Measurements from ENCODE around the gene ADIRF.
"Not testable (repeated sequence)": the region's sequence is repeated elsewhere in the genome, so short reads cannot be mapped to it uniquely, and the experiment has no call there.

The ADIRF gene

DNA sequence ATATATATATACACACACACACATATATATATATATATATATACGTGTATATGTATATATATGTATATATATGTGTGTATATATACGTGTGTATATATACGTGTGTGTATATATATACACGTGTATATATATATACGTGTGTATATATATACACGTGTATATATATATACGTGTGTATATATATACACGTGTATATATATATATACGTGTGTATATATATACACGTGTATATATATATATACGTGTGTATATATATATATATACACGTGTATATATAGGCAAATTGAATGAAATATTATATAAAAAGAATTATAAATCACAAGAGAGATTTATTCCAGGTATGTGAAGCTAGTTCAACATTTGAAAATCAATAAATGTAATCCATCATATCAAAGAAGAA is 23.1 kb downstream of the ADIRF start:
- H3K27me3 Mint-ChIP-seq = peaks cover 15% of the 10 kb centered on the region
- CTCF ChIA-PET = interaction anchor here (0.6 kb wide), 1 partner anchor 1595 kb away, joined by 3 read pairs; the partner anchor contains the start of gene LIPJ
- H3K4me3 Mint-ChIP-seq, H3K9me3 Mint-ChIP-seq, H3K36me3 Mint-ChIP-seq, H3K4me1 Mint-ChIP-seq, H3K27ac Mint-ChIP-seq, DNase-seq: not testable (repeated sequence)

DNA sequence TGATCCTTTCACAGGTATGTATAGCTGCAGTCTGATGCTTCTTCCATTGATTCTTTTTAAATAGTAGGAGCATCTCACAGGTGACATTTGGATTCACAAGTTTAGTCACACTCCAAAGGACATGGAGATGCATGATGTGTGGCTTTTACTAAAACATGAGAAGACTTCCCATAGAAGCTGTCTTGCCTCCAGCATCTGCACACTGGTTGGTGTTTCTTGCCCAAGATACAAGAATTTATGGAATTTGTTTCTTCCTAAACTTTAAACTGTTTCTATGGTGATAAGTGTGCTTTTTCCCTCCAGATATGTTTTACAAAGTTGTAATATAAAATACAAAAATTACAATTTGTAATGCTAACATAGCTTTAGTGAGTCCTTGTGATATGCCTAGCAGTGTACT is 24.2 kb downstream of the ADIRF start:
- no peak for DNase-seq
- Mint-ChIP-seq H3K4me1 (no peaks in the 10 kb centered on the region), H3K27me3 (peaks cover 15% of the 10 kb centered on the region), H3K27ac (no peak overlapping the region), H3K9me3 (no peaks in the 10 kb centered on the region), H3K36me3 (no peaks in the 10 kb centered on the region), H3K4me3 (no peak overlapping the region)
- CTCF ChIA-PET = no interaction called here

DNA sequence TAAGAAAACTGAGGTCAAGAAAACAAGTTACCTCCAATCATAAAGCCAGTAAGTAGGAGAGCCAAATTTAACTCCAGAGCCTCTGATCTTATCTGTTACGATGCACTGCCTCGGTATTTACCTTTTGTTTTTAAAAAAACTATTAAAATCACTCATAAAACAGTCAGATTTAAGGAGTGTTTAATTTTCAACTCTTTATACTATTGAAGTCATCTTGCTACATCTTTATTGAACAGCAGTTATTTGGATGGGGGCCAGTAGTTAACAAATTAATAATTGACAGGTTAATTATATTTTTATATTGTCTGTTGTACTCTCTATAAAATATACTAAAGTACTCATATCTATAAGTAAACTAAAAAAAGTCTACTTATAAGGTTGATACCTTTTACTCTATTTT is 24.6 kb downstream of the ADIRF start:
- Mint-ChIP-seq H3K4me3 (no peak overlapping the region), H3K27ac (no peak overlapping the region), H3K27me3 (peaks cover 15% of the 10 kb centered on the region), H3K36me3 (no peaks in the 10 kb centered on the region), H3K9me3 (no peaks in the 10 kb centered on the region), H3K4me1 (no peaks in the 10 kb centered on the region)
- CTCF ChIA-PET = no interaction called here
- DNase-seq = no peak

DNA sequence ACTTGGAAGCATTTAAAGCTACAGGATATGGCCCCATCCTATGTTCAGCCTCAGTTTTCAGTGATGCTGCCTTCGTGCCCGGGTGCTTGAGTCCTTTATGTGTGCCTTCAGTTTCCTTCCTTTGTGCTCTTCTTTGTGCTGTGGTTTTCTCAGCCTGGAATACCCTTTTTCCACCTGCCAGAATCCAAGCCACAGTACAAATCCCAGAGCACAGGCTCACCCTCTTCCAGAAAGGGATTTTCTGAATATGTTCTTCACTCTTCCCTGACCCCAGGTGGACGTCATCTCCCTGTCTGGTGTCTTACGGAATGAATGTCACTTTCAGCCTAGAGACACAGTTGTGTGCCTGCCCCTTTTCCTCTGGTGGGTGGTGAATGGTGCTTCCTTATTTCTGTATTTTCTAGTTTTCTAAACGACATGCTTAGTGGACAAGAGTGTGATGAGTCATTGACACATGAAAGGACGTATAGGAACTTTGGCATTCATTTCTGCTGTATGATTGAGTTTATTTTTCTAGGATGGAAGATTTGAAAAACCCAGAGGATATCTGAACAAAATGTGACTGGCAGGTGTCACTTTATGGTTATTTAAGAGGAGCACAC is 31.6 kb downstream of the ADIRF start:
- not testable (repeated sequence) for H3K9me3 Mint-ChIP-seq, H3K36me3 Mint-ChIP-seq

DNA sequence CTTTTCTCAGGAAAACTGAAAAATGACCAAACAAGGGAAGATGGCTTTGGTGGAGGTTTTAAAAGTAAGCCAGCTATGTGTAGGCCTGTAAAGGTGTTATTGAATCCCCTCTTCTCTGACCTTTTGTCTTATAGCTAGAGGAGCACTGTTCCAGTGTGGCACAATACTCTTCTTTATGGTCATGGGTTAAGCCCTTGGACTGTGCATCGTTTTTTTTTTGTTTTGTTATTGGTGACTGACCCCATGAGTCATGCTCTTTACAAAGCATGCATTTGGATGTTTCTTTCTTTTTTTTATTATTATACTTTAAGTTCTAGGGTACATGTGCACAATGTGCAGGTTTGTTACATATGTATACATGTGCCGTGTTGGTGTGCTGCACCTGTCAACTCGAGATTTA is 32.2 kb downstream of the ADIRF start:
- Mint-ChIP-seq H3K36me3 (no peaks in the 10 kb centered on the region), H3K9me3 (no peaks in the 10 kb centered on the region), H3K4me1 (no peaks in the 10 kb centered on the region), H3K4me3 (no peak overlapping the region), H3K27me3 (peaks cover 5% of the 10 kb centered on the region), H3K27ac (no peak overlapping the region)
- DNase-seq = no peak
- CTCF ChIA-PET = no interaction called here

More for the DNA sequence above, 31.6 kb downstream of the ADIRF start:
- CTCF ChIA-PET = interaction anchor here (1.2 kb wide), 1 partner anchor 31 kb away, joined by 4 read pairs; no protein-coding TSS in a partner anchor
- DNase-seq, H3K4me1 Mint-ChIP-seq, H3K27ac Mint-ChIP-seq, H3K4me3 Mint-ChIP-seq, H3K27me3 Mint-ChIP-seq: not testable (repeated sequence)

DNA sequence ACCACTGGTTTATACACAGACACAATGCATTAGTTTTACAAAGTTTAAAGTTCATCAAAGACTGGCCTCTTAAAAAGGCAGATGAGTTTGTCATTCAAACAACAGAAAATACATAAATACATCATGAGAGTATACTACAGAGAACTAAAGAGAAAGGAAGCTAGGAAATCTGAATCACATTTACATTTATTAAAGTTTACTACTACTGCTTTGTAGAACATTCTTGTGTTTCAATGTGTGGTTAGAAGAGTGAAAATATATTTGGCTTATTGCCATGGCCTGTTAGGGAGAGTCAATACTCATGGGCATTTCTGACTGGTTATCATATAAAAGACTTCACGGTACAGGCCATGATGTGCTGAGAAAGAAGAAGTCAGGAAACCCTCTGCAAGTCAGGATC is 38.8 kb downstream of the ADIRF start:
- H3K27ac Mint-ChIP-seq, H3K4me1 Mint-ChIP-seq, H3K27me3 Mint-ChIP-seq, DNase-seq, H3K9me3 Mint-ChIP-seq, H3K4me3 Mint-ChIP-seq, CTCF ChIA-PET, H3K36me3 Mint-ChIP-seq: not testable (repeated sequence)

DNA sequence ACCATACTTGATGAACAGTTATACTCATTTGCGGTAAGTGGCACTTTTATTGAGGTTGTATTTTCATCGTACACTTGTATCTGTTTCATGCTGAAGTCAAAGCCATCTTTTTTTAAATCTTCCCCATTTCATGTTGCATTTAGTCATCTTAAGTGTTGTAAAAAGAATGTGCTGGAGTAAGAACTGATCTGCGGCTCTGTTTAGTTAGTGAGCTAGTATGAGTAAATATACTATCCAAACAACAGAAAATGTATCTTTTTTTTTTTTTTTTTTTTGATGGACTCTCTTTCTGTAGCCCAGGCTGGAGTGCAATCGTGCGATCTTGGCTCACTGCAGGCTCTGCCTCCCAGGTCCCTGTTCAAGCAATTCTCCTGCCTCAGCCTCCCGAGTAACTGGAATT is 39.4 kb downstream of the ADIRF start:
- not testable (repeated sequence) for DNase-seq, H3K9me3 Mint-ChIP-seq

DNA sequence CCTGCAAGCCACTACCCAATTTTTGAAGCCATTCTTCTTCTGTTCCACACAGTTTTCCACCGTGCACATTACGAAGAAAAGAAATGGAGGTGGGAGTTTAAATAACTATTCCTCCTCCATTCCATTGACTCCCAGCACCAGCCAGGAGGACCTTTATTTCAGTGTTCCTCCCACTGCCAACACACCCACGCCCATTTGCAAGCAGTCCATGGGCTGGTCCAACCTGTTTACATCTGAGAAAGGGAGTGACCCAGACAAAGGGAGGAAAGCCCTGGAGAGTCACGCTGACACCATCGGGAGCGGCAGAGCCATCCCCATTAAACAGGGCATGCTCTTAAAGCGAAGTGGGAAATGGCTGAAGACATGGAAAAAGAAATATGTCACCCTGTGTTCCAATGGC is 40.0 kb downstream of the ADIRF start:
- H3K27me3 Mint-ChIP-seq, DNase-seq, H3K9me3 Mint-ChIP-seq, H3K4me1 Mint-ChIP-seq, H3K4me3 Mint-ChIP-seq, H3K27ac Mint-ChIP-seq, CTCF ChIA-PET, H3K36me3 Mint-ChIP-seq: not testable (repeated sequence)

More for the DNA sequence above, 39.4 kb downstream of the ADIRF start:
- H3K4me3 Mint-ChIP-seq, CTCF ChIA-PET, H3K27me3 Mint-ChIP-seq, H3K36me3 Mint-ChIP-seq, H3K4me1 Mint-ChIP-seq, H3K27ac Mint-ChIP-seq: not testable (repeated sequence)

DNA sequence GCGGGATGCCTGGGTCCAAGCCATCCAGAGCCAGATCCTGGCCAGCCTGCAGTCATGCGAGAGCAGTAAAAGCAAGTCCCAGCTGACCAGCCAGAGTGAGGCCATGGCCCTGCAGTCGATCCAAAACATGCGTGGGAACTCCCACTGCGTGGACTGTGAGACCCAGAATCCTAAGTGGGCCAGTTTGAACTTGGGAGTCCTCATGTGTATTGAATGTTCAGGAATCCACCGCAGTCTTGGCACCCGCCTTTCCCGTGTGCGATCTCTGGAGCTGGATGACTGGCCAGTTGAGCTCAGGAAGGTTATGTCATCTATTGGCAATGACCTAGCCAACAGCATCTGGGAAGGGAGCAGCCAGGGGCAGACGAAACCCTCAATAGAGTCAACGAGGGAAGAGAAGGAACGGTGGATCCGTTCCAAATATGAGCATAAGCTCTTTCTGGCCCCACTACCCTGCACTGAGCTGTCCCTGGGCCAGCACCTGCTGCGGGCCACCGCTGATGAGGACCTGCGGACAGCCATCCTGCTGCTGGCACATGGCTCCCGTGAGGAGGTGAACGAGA is 40.9 kb downstream of the ADIRF start:
- DNase-seq, H3K4me1 Mint-ChIP-seq, H3K4me3 Mint-ChIP-seq, H3K27ac Mint-ChIP-seq, H3K9me3 Mint-ChIP-seq, H3K36me3 Mint-ChIP-seq, CTCF ChIA-PET, H3K27me3 Mint-ChIP-seq: not testable (repeated sequence)

DNA sequence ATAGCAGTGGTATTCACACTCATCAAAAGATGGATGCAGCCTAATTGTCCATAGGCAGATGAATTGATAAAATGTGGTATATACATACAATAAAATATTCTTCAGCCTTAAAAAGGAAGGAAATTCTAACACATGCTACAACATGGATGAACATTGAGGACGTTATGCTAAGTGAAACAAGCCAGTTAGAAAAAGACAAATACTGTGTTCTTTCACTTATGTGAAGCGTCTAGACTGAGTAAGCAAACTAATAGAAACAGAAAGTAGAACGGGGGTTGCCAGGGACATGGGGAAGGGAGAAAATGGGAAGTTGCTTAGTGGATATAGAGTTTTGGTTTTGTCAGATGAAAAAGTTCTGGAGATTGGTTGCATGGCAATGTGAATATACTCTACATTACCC is 45.2 kb downstream of the ADIRF start:
- CTCF ChIA-PET, H3K27ac Mint-ChIP-seq, H3K9me3 Mint-ChIP-seq, H3K27me3 Mint-ChIP-seq, H3K4me1 Mint-ChIP-seq, H3K4me3 Mint-ChIP-seq, H3K36me3 Mint-ChIP-seq, DNase-seq: not testable (repeated sequence)

DNA sequence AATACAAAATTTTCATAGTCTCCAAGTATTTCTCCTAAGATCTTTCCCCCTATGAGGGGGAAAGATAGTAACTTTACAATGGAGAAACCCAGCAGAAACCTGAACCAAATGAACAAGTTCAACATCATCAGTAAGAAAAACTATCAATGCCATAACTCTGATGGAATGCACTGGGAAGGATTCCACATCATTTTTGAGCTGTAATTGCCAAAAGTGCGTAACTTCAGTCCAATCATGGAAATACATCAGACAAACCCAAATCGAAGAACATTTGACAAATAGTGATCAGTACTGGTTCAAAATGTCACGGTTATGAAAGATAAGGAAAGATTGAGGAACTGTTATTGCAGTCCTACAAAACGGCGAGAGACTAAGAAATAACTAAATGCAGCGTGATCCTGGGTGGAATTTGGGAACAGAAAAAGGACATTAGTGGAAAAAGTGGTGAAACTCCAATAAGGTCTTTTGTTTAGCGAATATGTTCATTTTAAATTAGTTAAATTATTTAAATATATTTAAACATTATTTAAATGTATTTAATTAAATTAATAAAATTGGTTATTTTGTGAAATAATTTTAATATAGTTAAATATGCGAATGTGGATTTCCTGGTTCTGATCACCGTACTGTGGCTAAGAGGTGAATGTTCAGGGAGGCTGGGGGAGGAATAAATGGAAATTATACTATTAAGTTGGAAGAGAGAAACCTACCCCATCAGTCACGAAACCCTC is 46.9 kb downstream of the ADIRF start:
- CTCF ChIA-PET, H3K36me3 Mint-ChIP-seq, H3K4me1 Mint-ChIP-seq: not testable (repeated sequence)

DNA sequence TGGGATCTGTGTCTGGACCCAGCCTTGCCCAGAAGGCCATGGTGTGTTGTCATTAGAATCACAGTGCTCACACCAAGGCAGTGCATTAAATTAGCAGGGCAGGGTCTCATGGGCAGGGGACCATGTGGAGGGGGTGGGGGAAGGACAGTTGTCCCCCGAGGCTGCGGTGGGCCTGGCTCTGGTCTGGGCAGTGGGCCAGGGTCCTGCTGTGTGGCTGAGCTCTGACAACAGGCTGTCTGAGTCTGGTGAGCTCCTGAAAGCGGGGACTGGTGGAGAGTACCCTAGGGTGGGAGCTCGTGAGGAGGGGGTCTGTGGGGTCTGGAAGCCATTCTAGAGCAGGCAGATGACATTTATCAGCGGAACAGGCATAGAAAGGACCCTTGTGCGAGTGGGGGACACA is 49.8 kb downstream of the ADIRF start:
- H3K36me3 Mint-ChIP-seq, CTCF ChIA-PET, H3K27ac Mint-ChIP-seq, DNase-seq, H3K9me3 Mint-ChIP-seq, H3K4me1 Mint-ChIP-seq, H3K4me3 Mint-ChIP-seq, H3K27me3 Mint-ChIP-seq: not testable (repeated sequence)

More for the DNA sequence above, 46.9 kb downstream of the ADIRF start:
- H3K9me3 Mint-ChIP-seq, H3K4me3 Mint-ChIP-seq, DNase-seq, H3K27me3 Mint-ChIP-seq, H3K27ac Mint-ChIP-seq: not testable (repeated sequence)

DNA sequence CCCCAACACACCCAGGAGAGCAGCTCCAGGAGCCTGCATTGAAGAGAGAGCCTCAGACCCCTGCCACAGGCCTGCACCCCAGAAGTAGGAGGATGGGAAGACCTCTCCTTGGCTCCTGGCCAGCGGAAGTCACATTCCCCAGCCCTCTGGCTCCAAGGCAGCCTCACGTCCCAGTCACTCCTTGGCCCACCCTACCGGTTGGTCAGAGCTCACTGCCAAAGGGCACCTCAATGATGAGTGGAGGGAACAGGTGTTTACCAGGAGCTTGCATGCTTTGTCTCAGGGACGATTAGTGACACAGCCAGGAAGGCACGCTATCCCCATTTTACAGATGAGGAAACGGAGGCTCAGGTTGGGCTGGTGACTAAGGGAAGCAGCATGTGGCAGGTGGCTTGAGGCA is 50.8 kb downstream of the ADIRF start:
- H3K9me3 Mint-ChIP-seq, DNase-seq, H3K36me3 Mint-ChIP-seq, H3K27ac Mint-ChIP-seq, H3K4me3 Mint-ChIP-seq, CTCF ChIA-PET, H3K27me3 Mint-ChIP-seq, H3K4me1 Mint-ChIP-seq: not testable (repeated sequence)

DNA sequence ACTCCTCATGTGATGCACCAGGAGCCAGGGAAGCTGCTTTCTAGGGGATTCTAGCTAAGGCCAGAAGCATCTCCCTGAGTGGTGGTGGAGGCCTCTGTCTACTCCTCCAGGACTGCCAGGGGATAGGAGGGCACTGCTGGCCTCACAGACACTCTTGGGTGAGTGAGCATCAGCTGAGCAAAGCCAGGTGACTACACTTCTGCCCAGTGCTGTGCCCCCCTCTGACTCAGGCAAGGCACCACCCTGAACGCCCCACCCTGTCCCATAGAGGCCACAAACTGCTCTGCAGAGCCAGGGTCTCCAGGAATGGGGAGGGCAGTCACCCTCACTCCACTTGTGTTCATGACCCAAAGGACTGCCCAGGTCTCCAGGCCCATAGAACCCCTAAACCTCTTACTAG is 51.2 kb downstream of the ADIRF start:
- CTCF ChIA-PET, H3K36me3 Mint-ChIP-seq, DNase-seq, H3K27ac Mint-ChIP-seq, H3K9me3 Mint-ChIP-seq, H3K4me3 Mint-ChIP-seq, H3K27me3 Mint-ChIP-seq, H3K4me1 Mint-ChIP-seq: not testable (repeated sequence)

DNA sequence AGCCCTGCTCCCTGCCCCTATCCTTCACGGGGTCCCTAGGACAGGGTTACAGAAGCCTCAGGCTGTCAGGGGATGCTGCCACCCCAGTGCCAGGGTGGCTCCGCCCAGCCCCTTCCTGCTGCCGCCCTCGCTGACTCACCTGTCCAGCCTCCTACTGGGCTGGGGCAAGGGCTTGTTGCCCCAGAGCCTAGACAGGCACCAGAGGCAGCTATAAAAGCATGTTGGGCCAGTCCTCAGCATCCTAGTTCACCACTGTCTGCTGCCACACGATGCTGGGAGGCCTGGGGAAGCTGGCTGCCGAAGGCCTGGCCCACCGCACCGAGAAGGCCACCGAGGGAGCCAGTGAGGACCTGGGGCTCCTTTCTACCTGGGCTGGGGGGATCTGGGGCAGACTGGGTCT is 51.8 kb downstream of the ADIRF start, which contains the start of gene FAM25A:
FAM25A (plus strand) TSS at position 239 of the 400 bp plus-strand sequence; CDS start at position 270, 31 bp downstream.
- H3K36me3 Mint-ChIP-seq, DNase-seq, H3K4me3 Mint-ChIP-seq, H3K27me3 Mint-ChIP-seq, CTCF ChIA-PET, H3K9me3 Mint-ChIP-seq, H3K27ac Mint-ChIP-seq, H3K4me1 Mint-ChIP-seq: not testable (repeated sequence)

Data from activated naive CD4-positive, alpha-beta T cell treated with anti-CD3 and anti-CD28 coated beads, Interleukin-2, amount 10 ng/mL, durations not matched to agents 7 days and 5 days (primary cell).